ENCODE measurements around the gene TMEM63C. TPM values are rescaled to one million over a fixed set of nuclear protein-coding genes. Genes with fewer than 3 reads are reported as not detected.

Gene TMEM63C
- polyA plus RNA-seq, 1 donor (not counting 4 experiments of a cell fraction or from before 2014, with no cell fraction given): 0.66 TPM

GRCh38 chr14:77286576-77286975, 105.0 kb downstream of the TMEM63C start:
- Histone ChIP-seq H3K27ac (ENCODE audit: control insufficient read depth, insufficient read depth, low read length) (no peak overlapping the region), H3K79me2 (ENCODE audit: control insufficient read depth, insufficient read depth, low read length) (no peaks in the 10 kb centered on the region), H3K4me3 (ENCODE audit: control insufficient read depth in 2 of 3, extremely low read depth in 1 of 3, insufficient read depth in 2 of 3, low read depth in 1 of 3, low read length in 3 of 3) (no peak overlapping the region), H3K27me3 (ENCODE audit: control insufficient read depth, extremely low read depth, insufficient read depth, low read length) (no peaks in the 10 kb centered on the region), H3K9me1 (ENCODE audit: control insufficient read depth, extremely low read depth, insufficient read depth, low read length) (no peaks in the 10 kb centered on the region), H4K20me1 (ENCODE audit: control insufficient read depth, extremely low read depth, insufficient read depth, low read length) (no peaks in the 10 kb centered on the region), H3K36me3 (ENCODE audit: control insufficient read depth in 2 of 2, extremely low read depth in 1 of 2, insufficient read depth in 2 of 2, low read length in 2 of 2) (peaks cover 21 to 29% of the 10 kb centered on the region in 2 experiments), H3K4me1 (ENCODE audit: control insufficient read depth, extremely low read depth, insufficient read depth, low read length) (no peaks in the 10 kb centered on the region), H2AFZ (ENCODE audit: control insufficient read depth, low read length) (no peak overlapping the region), H3K4me2 (ENCODE audit: control insufficient read depth, extremely low read depth, insufficient read depth, low read depth, low read length) (no peak overlapping the region), H3K9ac (ENCODE audit: control insufficient read depth, extremely low read depth, insufficient read depth, low read length) (no peak overlapping the region), H3K9me3 (ENCODE audit: control insufficient read depth, low read depth, low read length) (no peaks in the 10 kb centered on the region)
- TF ChIP-seq CTCF (optimal IDR thresholded peaks at IDR 0.05 in 1 of 3, IDR thresholded peaks at IDR 0.05 in 1 of 3, conservative IDR thresholded peaks at IDR 0.05 in 1 of 3; ENCODE audit: extremely low read depth in 1 of 3, insufficient read depth in 2 of 3, low read length in 3 of 3) (no peak), EZH2 (IDR thresholded peaks at IDR 0.05; ENCODE audit: low read length) (no peak)
- FAIRE-seq (no peak), DNase-seq (ENCODE audit: low read depth, low spot score) (no peak)
- dilution Hi-C loops (cut with MboI; ENCODE audit: extremely low pct_ligation_motif_present, low sequenced_read_pairs): no loop called here

- DNase-seq (ENCODE audit: low read depth, low spot score): no peak
- TF ChIP-seq EZH2 (IDR thresholded peaks at IDR 0.05; ENCODE audit: low read length) (no peak), CTCF (optimal IDR thresholded peaks at IDR 0.05 in 1 of 3, IDR thresholded peaks at IDR 0.05 in 1 of 3, conservative IDR thresholded peaks at IDR 0.05 in 1 of 3; ENCODE audit: extremely low read depth in 1 of 3, insufficient read depth in 2 of 3, low read length in 3 of 3) (peak in 2 of 3 experiments; percentile 16 to 21)
Measured at GRCh38 chr14:77290705-77291104, 109.1 kb downstream of the TMEM63C start.

More at GRCh38 chr14:77290705-77291104, 109.1 kb downstream of the TMEM63C start:
- dilution Hi-C loops (cut with MboI; ENCODE audit: extremely low pct_ligation_motif_present, low sequenced_read_pairs): no loop called here
- H3K36me3 ChIP-seq (ENCODE audit: control insufficient read depth in 2 of 2, extremely low read depth in 1 of 2, insufficient read depth in 2 of 2, low read length in 2 of 2): peaks cover 7 to 9% of the 10 kb centered on the region in 2 experiments
- no peak for FAIRE-seq
- no peaks in the 10 kb centered on the region for H3K4me1 ChIP-seq (ENCODE audit: control insufficient read depth, extremely low read depth, insufficient read depth, low read length)
- no peak overlapping the region for H2AFZ ChIP-seq (ENCODE audit: control insufficient read depth, low read length)
- no peaks in the 10 kb centered on the region for H4K20me1 ChIP-seq (ENCODE audit: control insufficient read depth, extremely low read depth, insufficient read depth, low read length)
- no peaks in the 10 kb centered on the region for H3K9me1 ChIP-seq (ENCODE audit: control insufficient read depth, extremely low read depth, insufficient read depth, low read length)
- no peak overlapping the region for H3K9ac ChIP-seq (ENCODE audit: control insufficient read depth, extremely low read depth, insufficient read depth, low read length)
- H3K4me2 ChIP-seq (ENCODE audit: control insufficient read depth, extremely low read depth, insufficient read depth, low read depth, low read length): no peak overlapping the region
- no peaks in the 10 kb centered on the region for H3K79me2 ChIP-seq (ENCODE audit: control insufficient read depth, insufficient read depth, low read length)
- no peak overlapping the region for H3K27ac ChIP-seq (ENCODE audit: control insufficient read depth, insufficient read depth, low read length)
- no peaks in the 10 kb centered on the region for H3K9me3 ChIP-seq (ENCODE audit: control insufficient read depth, low read depth, low read length)
- no peak overlapping the region for H3K4me3 ChIP-seq (ENCODE audit: control insufficient read depth in 2 of 3, extremely low read depth in 1 of 3, insufficient read depth in 2 of 3, low read depth in 1 of 3, low read length in 3 of 3)
- H3K27me3 ChIP-seq (ENCODE audit: control insufficient read depth, extremely low read depth, insufficient read depth, low read length): no peaks in the 10 kb centered on the region
